ENCODE measurements around the gene CALN1.

DNA sequence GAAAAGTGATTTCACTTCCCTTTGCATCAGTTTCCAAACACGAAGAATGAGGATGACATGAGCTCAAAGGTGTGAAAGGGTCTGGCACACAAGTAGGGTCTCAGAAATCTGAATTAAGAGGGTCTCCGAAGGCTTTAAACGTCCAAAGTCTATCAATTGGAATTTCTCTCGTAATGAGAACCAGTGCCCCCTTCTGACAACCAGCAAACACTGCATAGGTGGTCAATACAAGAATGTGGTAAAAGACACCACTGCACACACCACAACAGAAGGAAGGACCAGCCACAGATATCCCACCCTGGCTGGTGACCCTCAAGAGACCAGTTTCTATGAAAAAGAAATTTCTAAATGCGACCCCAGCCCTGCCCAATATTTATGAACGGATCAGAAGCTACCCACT lies 78.1 kb downstream of the CALN1 start:
- no peak for TF ChIP-seq CTCF (IDR thresholded peaks at IDR 0.05)
- no peak for TF ChIP-seq POLR2AphosphoS5 (IDR thresholded peaks at IDR 0.05)
- no peak for TF ChIP-seq POLR2A (IDR thresholded peaks at IDR 0.05)

All from prostate gland (tissue), 2 donors.